GM23248 (cell line): Measurements from ENCODE around the gene ST7. TPM values are rescaled to one million over a fixed set of nuclear protein-coding genes. Genes with fewer than 3 reads are reported as not detected.

Source experiments
- DNase-seq: peaks from one replicate; pipeline ENCODE4 v3.0.0-alpha.2; 2015
- H2AFZ ChIP-seq: fragments of 200-600 bp; sonication (generic); 2 replicates; pipeline ENCODE4 v1.6.1; 2016; ENCODE audit warnings: antibody characterized with exemption
- H3F3A ChIP-seq: fragments of 200-600 bp; sonication (generic); 2 replicates; pipeline ENCODE4 v1.6.1; 2016; ENCODE audit warnings: mild to moderate bottlenecking, antibody characterized with exemption, mixed run types; ENCODE audit not compliant: insufficient read depth
- H3K27ac ChIP-seq: fragments of 200-600 bp; sonication (generic); 2 replicates; pipeline ENCODE4 v1.5.1; 2016; ENCODE audit warnings: mild to moderate bottlenecking
- H3K27me3 ChIP-seq: fragments of 200-600 bp; sonication (generic); replicated peaks from 2 replicates; pipeline ENCODE4 v1.6.1; 2016; ENCODE audit warnings: mild to moderate bottlenecking; ENCODE audit not compliant: insufficient read depth
- H3K36me3 ChIP-seq: fragments of 200-600 bp; sonication (generic); 2 replicates; pipeline ENCODE4 v1.6.1; 2016; ENCODE audit warnings: low read depth, mild to moderate bottlenecking
- H3K4me1 ChIP-seq: fragments of 200-600 bp; sonication (generic); 2 replicates; pipeline ENCODE4 v1.6.1; 2016; ENCODE audit warnings: mild to moderate bottlenecking; ENCODE audit not compliant: insufficient read depth
- H3K4me2 ChIP-seq: fragments of 200-600 bp; sonication (generic); one replicate; pipeline ENCODE4 v1.6.1; 2016; ENCODE audit warnings: mild to moderate bottlenecking; ENCODE audit not compliant: unreplicated experiment
- H3K4me3 ChIP-seq: fragments of 200-600 bp; sonication (generic); 2 replicates; pipeline ENCODE4 v1.5.1; 2016; ENCODE audit warnings: mild to moderate bottlenecking
- H3K79me2 ChIP-seq: fragments of 200-600 bp; sonication (generic); 2 replicates; pipeline ENCODE4 v1.6.1; 2016; ENCODE audit warnings: mild to moderate bottlenecking; ENCODE audit not compliant: insufficient read depth
- H3K9ac ChIP-seq: fragments of 200-600 bp; sonication (generic); 2 replicates; pipeline ENCODE4 v1.6.1; 2016; ENCODE audit warnings: mild to moderate bottlenecking
- H3K9me2 ChIP-seq: fragments of 200-600 bp; sonication (generic); 2 replicates; pipeline ENCODE4 v1.6.1; 2016; ENCODE audit warnings: mixed run types, mild to moderate bottlenecking, moderate library complexity; ENCODE audit not compliant: insufficient read depth
- H3K9me3 ChIP-seq: fragments of 200-600 bp; sonication (generic); one replicate; pipeline ENCODE4 v1.6.1; 2017; ENCODE audit warnings: low read depth
- H4K20me1 ChIP-seq: fragments of 200-600 bp; sonication (generic); 2 replicates; pipeline ENCODE4 v1.6.0; 2016; ENCODE audit not compliant: insufficient read depth
- EZH2 ChIP-seq: fragments of 200-600 bp; sonication (generic); IDR thresholded peaks from 2 replicates; pipeline ENCODE4 v1.6.1; 2018; ENCODE audit warnings: antibody characterized with exemption, mild to moderate bottlenecking; ENCODE audit not compliant: insufficient read depth, poor library complexity, severe bottlenecking
- EZH2phosphoT487 ChIP-seq: fragments of 200-600 bp; sonication (generic); IDR thresholded peaks from 2 replicates; pipeline ENCODE4 v1.6.1; 2018; ENCODE audit warnings: antibody characterized with exemption, moderate library complexity, mild to moderate bottlenecking, low read depth; ENCODE audit not compliant: insufficient read depth
- WGBS, 2 experiments: methylation state at CpG; one replicate each; pipeline ENCODE4 v1.1.6; 2015 to 2017; ENCODE audit warnings: low lambda C conversion rate in 2 of 2, low coverage in 1 of 2; ENCODE audit errors: missing lambda C conversion rate in 2 of 2; 5-methylcytosine and 5-hydroxymethylcytosine counted together
- in situ Hi-C: fragments of 300-500 bp; cut with MboI; formaldehyde crosslinking; loops from 2 replicates; pipeline ENCODE4 v1.15.0; 2020
- polyA plus RNA-seq: library from polyadenylated mRNA; unstranded; fragments of >200 nt; fragmentation: Nextera tagmentation; extraction: Ambion mirVana; gene quantifications from 2 replicates; pipeline ENCODE4 v1.2.1, GENCODE V29; 2016
- total RNA-seq: library from RNA; depleted of rRNA; stranded (reverse); fragments of >200 nt; shearing (Covaris generic); gene quantifications from 2 replicates; pipeline ENCODE4 v1.2.3, GENCODE V29; 2014

Gene ST7
- total and polyA plus RNA-seq, 2 experiments from 2014 or later = 17.8 to 21.9 TPM

DNA sequence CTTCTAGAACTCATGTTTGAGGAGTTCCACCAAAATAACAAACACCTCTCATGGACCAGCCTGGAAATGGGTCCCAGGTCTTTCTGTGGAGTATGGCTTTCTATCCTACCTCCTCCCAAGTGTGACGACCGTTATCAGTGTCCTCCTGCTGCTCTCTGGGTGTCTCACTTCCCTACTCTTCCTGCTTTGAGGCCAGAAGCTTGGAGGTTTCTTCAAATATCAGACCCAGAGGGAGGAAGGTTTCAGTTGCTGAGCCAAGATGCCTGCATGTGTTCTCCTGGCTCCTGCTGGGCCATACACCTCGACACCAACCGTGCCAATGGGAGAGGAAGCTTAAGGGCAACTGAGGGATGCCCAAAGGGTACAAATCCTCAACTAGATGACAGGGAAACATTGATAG lies 255.0 kb downstream of the ST7 start:
- Histone ChIP-seq H3F3A (no peaks in the 10 kb centered on the region; the same call in 1 of the 2 replicates), H2AFZ (no peak overlapping the region), H3K4me1 (peaks cover 6% of the 10 kb centered on the region), H3K9me2 (no peaks in the 10 kb centered on the region), H3K9ac (no peak overlapping the region), H3K4me2 (no peak overlapping the region), H3K27me3 (no peaks in the 10 kb centered on the region), H3K27ac (no peak overlapping the region), H3K79me2 (no peaks in the 10 kb centered on the region), H4K20me1 (no peaks in the 10 kb centered on the region), H3K36me3 (no peaks in the 10 kb centered on the region; the same call in 1 of the 2 replicates), H3K9me3 (no peaks in the 10 kb centered on the region), H3K4me3 (no peak overlapping the region)
- TF ChIP-seq EZH2 (no peak), EZH2phosphoT487 (no peak)
- DNase-seq = no peak
- in situ Hi-C loops = no loop called here
- WGBS, 2 experiments = 93 to 99% methylated on average over 4 of the region's 4 CpGs

DNA sequence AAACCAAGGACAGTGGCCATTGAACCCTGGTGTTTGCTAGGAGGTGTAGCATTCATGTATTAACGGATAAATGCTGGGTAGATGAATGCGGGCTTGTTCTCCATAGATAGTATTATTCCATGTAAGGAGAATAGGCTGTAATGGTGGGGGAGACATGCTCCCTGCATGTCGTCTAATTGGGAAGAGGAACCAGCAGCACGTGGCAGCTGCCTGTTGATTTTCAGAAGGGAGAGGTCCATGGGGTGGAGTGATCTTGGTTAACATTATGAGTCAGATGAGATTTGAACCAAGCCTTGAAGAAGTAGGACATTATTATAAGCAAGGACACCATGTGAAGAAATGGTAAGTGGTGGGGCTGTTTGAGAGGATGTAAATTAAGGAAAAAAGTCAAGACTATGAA lies 257.1 kb downstream of the ST7 start:
- no peak overlapping the region for H3K9ac ChIP-seq
- H4K20me1 ChIP-seq = no peaks in the 10 kb centered on the region
- H3K36me3 ChIP-seq = no peaks in the 10 kb centered on the region; the same call in 1 of the 2 replicates
- TF ChIP-seq EZH2phosphoT487 = no peak
- TF ChIP-seq EZH2 = no peak
- DNase-seq = no peak
- no peak overlapping the region for H3K27ac ChIP-seq
- H3K27me3 ChIP-seq = no peaks in the 10 kb centered on the region
- H3K9me2 ChIP-seq = no peaks in the 10 kb centered on the region
- no peaks in the 10 kb centered on the region for H3K9me3 ChIP-seq
- no peak overlapping the region for H2AFZ ChIP-seq
- no peaks in the 10 kb centered on the region for H3K79me2 ChIP-seq
- no peak overlapping the region for H3K4me3 ChIP-seq
- no peak overlapping the region for H3K4me2 ChIP-seq
- WGBS, 2 experiments = 97 to 100% methylated on average over 4 of the region's 4 CpGs
- peaks cover 14% of the 10 kb centered on the region for H3K4me1 ChIP-seq
- in situ Hi-C loops = loop anchor here (10.0 kb wide), 1 partner anchor 174 kb away; no protein-coding TSS in a partner anchor
- H3F3A ChIP-seq = no peaks in the 10 kb centered on the region; the same call in 1 of the 2 replicates

DNA sequence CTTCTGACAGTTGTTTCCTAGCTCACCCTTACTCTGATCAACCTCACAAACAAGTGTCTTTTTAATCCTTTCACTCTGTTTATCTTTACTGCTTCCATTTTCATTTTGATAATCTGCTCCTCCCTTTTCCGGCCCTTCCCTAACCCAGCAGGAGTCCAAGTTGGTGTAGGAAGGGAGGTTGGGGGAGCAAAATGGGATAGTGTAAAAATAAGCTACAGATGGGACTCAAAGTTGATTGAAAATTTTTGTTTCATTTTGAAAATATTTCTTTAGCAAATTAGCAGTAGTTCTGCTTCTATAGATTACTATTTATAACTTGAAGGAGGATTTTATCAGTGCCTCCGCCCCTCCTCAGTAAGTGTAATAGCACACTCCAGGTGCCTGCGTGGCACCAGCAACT lies 257.6 kb downstream of the ST7 start:
- no peaks in the 10 kb centered on the region for H3K9me3 ChIP-seq
- no peaks in the 10 kb centered on the region for H3K27me3 ChIP-seq
- H3K4me2 ChIP-seq = no peak overlapping the region
- in situ Hi-C loops = loop anchor here (10.0 kb wide), 1 partner anchor 174 kb away; no protein-coding TSS in a partner anchor
- WGBS, 2 experiments = 95 to 99% methylated on average over 3 of the region's 3 CpGs
- no peak overlapping the region for H3K27ac ChIP-seq
- H2AFZ ChIP-seq = no peak overlapping the region
- no peak for DNase-seq
- H3K9ac ChIP-seq = no peak overlapping the region
- H4K20me1 ChIP-seq = no peaks in the 10 kb centered on the region
- TF ChIP-seq EZH2 (no peak), EZH2phosphoT487 (no peak)
- peaks cover 14% of the 10 kb centered on the region for H3K4me1 ChIP-seq
- H3F3A ChIP-seq = no peaks in the 10 kb centered on the region; the same call in 1 of the 2 replicates
- no peaks in the 10 kb centered on the region for H3K9me2 ChIP-seq
- H3K36me3 ChIP-seq = no peaks in the 10 kb centered on the region; the same call in 1 of the 2 replicates
- H3K4me3 ChIP-seq = no peak overlapping the region
- H3K79me2 ChIP-seq = no peaks in the 10 kb centered on the region

DNA sequence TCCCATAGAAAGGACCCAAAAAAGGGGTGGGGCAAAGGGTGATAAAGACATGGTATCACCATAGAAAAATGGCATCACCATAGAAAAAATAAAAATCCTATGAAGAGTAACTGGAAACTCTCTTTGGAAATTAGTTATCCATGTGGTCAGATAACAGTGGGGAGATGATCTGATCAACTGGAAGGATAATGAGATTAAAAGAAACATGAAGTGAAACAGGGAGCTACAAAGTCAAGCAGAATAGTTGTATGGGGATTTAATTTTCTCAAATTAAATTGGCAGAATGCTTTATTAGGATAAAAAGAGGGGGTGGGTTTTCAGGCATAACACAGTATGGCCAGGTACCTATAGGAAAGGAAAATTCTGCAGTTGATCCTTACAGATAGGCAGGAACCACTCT lies 258.3 kb downstream of the ST7 start:
- in situ Hi-C loops = loop anchor here (10.0 kb wide), 1 partner anchor 173 kb away; no protein-coding TSS in a partner anchor
- no peaks in the 10 kb centered on the region for H3K79me2 ChIP-seq
- no peak for TF ChIP-seq EZH2
- TF ChIP-seq EZH2phosphoT487 = no peak
- no peaks in the 10 kb centered on the region for H4K20me1 ChIP-seq
- H3K36me3 ChIP-seq = no peaks in the 10 kb centered on the region; the same call in 1 of the 2 replicates
- H3K4me3 ChIP-seq = no peak overlapping the region
- H3F3A ChIP-seq = no peaks in the 10 kb centered on the region; the same call in 1 of the 2 replicates
- H3K9me2 ChIP-seq = no peaks in the 10 kb centered on the region
- H3K4me2 ChIP-seq = no peak overlapping the region
- no peak for DNase-seq
- H3K27ac ChIP-seq = no peak overlapping the region
- H3K4me1 ChIP-seq = peaks cover 14% of the 10 kb centered on the region
- no peaks in the 10 kb centered on the region for H3K27me3 ChIP-seq
- no peak overlapping the region for H3K9ac ChIP-seq
- no peak overlapping the region for H2AFZ ChIP-seq
- no peaks in the 10 kb centered on the region for H3K9me3 ChIP-seq
